ENCODE measurements around the gene SMC1B.

SMC1B gene

GRCh38 chr22:45305456-45306075, 107.8 kb downstream of the SMC1B start:
- Histone ChIP-seq H2AFZ (ENCODE audit: low read depth, low read length, severe bottlenecking) (no peak overlapping the region), H3F3A (ENCODE audit: insufficient read depth) (no peaks in the 10 kb centered on the region), H3K9me3 (ENCODE audit: insufficient read depth, low read length) (no peaks in the 10 kb centered on the region), H3K27me3 (ENCODE audit: low read length) (no peaks in the 10 kb centered on the region), H3K4me2 (ENCODE audit: low read depth, low read length, poor library complexity, severe bottlenecking) (no peak overlapping the region), H3K27ac (ENCODE audit: low read depth, low read length) (no peak overlapping the region), H3K9ac (ENCODE audit: low read length) (no peak overlapping the region), H3K9me2 (replicated peaks; ENCODE audit: insufficient read depth, low read length) (no peaks in the 10 kb centered on the region), H3K79me2 (ENCODE audit: insufficient read depth, low read length) (peaks cover 3% of the 10 kb centered on the region; the same call in 1 of the 2 replicates), H3K4me3 (ENCODE audit: insufficient read depth, low read length, poor library complexity, severe bottlenecking) (no peak overlapping the region), H3K36me3 (ENCODE audit: low read length) (no peaks in the 10 kb centered on the region), H4K20me1 (ENCODE audit: low read depth, low read length) (no peaks in the 10 kb centered on the region)
- no peak for TF ChIP-seq CTCF (IDR thresholded peaks at IDR 0.05; ENCODE audit: insufficient read depth, low read length, poor library complexity, severe bottlenecking)
- TF ChIP-seq EZH2phosphoT487 (conservative IDR thresholded peaks at IDR 0.05; ENCODE audit: low read length) = no peak

DNA sequence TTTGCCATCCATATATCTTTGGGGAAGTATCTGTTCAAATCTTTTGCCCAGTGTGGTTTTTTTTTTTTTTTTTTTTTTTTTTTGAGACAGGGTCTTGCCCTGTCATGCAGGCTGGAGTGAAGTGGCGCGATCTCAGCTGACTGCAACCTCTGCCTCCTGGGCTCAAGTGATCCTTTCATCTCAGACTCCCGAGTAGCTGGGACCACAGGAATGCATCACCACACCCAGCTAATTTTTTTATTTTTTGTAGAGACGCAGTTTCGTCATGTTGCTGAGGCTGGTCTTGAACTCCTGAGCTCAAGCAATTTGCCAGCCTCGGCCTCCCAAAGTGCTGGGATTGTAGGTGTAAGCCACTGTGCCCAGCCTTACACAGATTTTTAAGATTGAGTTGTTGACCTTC, 108.4 kb downstream of the SMC1B start:
- H2AFZ ChIP-seq (ENCODE audit: low read depth, low read length, severe bottlenecking) = no peak overlapping the region
- no peak overlapping the region for H3K9ac ChIP-seq (ENCODE audit: low read length)
- TF ChIP-seq EZH2phosphoT487 (conservative IDR thresholded peaks at IDR 0.05; ENCODE audit: low read length) (no peak), CTCF (IDR thresholded peaks at IDR 0.05; ENCODE audit: insufficient read depth, low read length, poor library complexity, severe bottlenecking) (no peak)
- no peaks in the 10 kb centered on the region for H3F3A ChIP-seq (ENCODE audit: insufficient read depth)
- H3K36me3 ChIP-seq (ENCODE audit: low read length) = no peaks in the 10 kb centered on the region
- no peaks in the 10 kb centered on the region for H4K20me1 ChIP-seq (ENCODE audit: low read depth, low read length)
- no peak overlapping the region for H3K4me3 ChIP-seq (ENCODE audit: insufficient read depth, low read length, poor library complexity, severe bottlenecking)
- no peaks in the 10 kb centered on the region for H3K9me3 ChIP-seq (ENCODE audit: insufficient read depth, low read length)
- H3K4me2 ChIP-seq (ENCODE audit: low read depth, low read length, poor library complexity, severe bottlenecking) = no peak overlapping the region
- no peaks in the 10 kb centered on the region for H3K79me2 ChIP-seq (ENCODE audit: insufficient read depth, low read length)
- no peak overlapping the region for H3K27ac ChIP-seq (ENCODE audit: low read depth, low read length)
- H3K9me2 ChIP-seq (replicated peaks; ENCODE audit: insufficient read depth, low read length) = no peaks in the 10 kb centered on the region
- H3K27me3 ChIP-seq (ENCODE audit: low read length) = no peaks in the 10 kb centered on the region

DNA sequence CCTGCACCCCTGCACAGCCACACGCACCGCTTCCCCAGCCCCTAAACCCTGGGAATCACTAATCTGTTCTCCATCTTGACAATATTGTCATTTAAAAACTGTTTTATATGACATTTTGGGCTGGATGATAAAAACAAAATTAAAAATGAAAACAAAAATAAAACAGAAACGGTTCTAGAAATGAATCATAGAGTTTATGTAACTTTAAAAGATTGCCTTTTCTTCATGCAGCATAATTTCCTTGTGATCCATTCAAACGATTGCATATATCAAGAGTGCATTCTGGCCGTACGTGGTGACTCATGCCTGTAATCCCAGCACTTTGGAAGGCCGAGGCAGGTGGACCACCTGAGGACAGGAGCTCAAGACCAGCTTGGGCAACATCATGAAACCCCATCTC, 110.2 kb downstream of the SMC1B start:
- H4K20me1 ChIP-seq (ENCODE audit: low read depth, low read length) = no peaks in the 10 kb centered on the region
- no peaks in the 10 kb centered on the region for H3K79me2 ChIP-seq (ENCODE audit: insufficient read depth, low read length)
- no peak for TF ChIP-seq CTCF (IDR thresholded peaks at IDR 0.05; ENCODE audit: insufficient read depth, low read length, poor library complexity, severe bottlenecking)
- no peak for TF ChIP-seq EZH2phosphoT487 (conservative IDR thresholded peaks at IDR 0.05; ENCODE audit: low read length)
- no peaks in the 10 kb centered on the region for H3K27me3 ChIP-seq (ENCODE audit: low read length)
- H3K9ac ChIP-seq (ENCODE audit: low read length) = no peak overlapping the region
- no peaks in the 10 kb centered on the region for H3F3A ChIP-seq (ENCODE audit: insufficient read depth)
- no peaks in the 10 kb centered on the region for H3K9me2 ChIP-seq (replicated peaks; ENCODE audit: insufficient read depth, low read length)
- no peak overlapping the region for H3K4me3 ChIP-seq (ENCODE audit: insufficient read depth, low read length, poor library complexity, severe bottlenecking)
- no peaks in the 10 kb centered on the region for H3K9me3 ChIP-seq (ENCODE audit: insufficient read depth, low read length)
- no peak overlapping the region for H3K27ac ChIP-seq (ENCODE audit: low read depth, low read length)
- H3K4me2 ChIP-seq (ENCODE audit: low read depth, low read length, poor library complexity, severe bottlenecking) = no peak overlapping the region
- no peaks in the 10 kb centered on the region for H3K36me3 ChIP-seq (ENCODE audit: low read length)
- H2AFZ ChIP-seq (ENCODE audit: low read depth, low read length, severe bottlenecking) = no peak overlapping the region

All from SU-DHL-6 (cell line).